Dermis blood vessel endothelial cell (primary cell): ENCODE data around the gene AOPEP. TPM values are rescaled to one million over a fixed set of nuclear protein-coding genes. Genes with fewer than 3 reads are reported as not detected.
A peak's percentile ranks its signal among the peaks of the same experiment; 100 is the strongest.

Source experiments
- DNase-seq: peaks from one replicate; pipeline ENCODE4 v3.0.0; 2010
- total RNA-seq: library from RNA; depleted of rRNA; stranded (reverse); fragments of >200 nt; gene quantifications from 2 replicates; pipeline ENCODE4 v1.2.3, GENCODE V29; 2014

Gene AOPEP
- total RNA-seq, 1 donor from 2014 or later = 77.1 TPM

- DNase-seq = no peak
Observed at GRCh38 chr9:94974154-94974879, 247.8 kb downstream of the AOPEP start.

- no peak for DNase-seq
Observed at GRCh38 chr9:94975480-94975879, 249.0 kb downstream of the AOPEP start.

GRCh38 chr9:94976077-94976476 lies 249.6 kb downstream of the AOPEP start:
- DNase-seq = no peak

GRCh38 chr9:94977416-94977815 lies 250.9 kb downstream of the AOPEP start:
- DNase-seq = no peak

- no peak for DNase-seq
Observed at GRCh38 chr9:94979904-94980507, 253.5 kb downstream of the AOPEP start.

- DNase-seq = no peak
Observed at GRCh38 chr9:94980947-94981722, 254.6 kb downstream of the AOPEP start.

GRCh38 chr9:94981723-94982090 lies 255.2 kb downstream of the AOPEP start:
- DNase-seq = no peak

GRCh38 chr9:94982211-94982610 lies 255.7 kb downstream of the AOPEP start:
- DNase-seq = no peak

- no peak for DNase-seq
Observed at GRCh38 chr9:94983552-94983951, 257.1 kb downstream of the AOPEP start.

GRCh38 chr9:94984891-94985476 lies 258.5 kb downstream of the AOPEP start:
- DNase-seq = no peak

- DNase-seq = no peak
Observed at GRCh38 chr9:94985649-94986048, 259.1 kb downstream of the AOPEP start.

- DNase-seq = no peak
Observed at GRCh38 chr9:94987731-94988130, 261.2 kb downstream of the AOPEP start.

GRCh38 chr9:94990897-94991561 lies 264.5 kb downstream of the AOPEP start:
- DNase-seq = no peak

GRCh38 chr9:94991961-94992907 lies 265.7 kb downstream of the AOPEP start:
- DNase-seq = no peak

- DNase-seq = no peak
Observed at GRCh38 chr9:94993160-94993820, 266.8 kb downstream of the AOPEP start.

- no peak for DNase-seq
Observed at GRCh38 chr9:94993821-94994165, 267.3 kb downstream of the AOPEP start.

GRCh38 chr9:94995048-94995693 lies 268.7 kb downstream of the AOPEP start:
- no peak for DNase-seq

GRCh38 chr9:94996641-94997040 lies 270.1 kb downstream of the AOPEP start:
- peak; percentile 88 for DNase-seq

- DNase-seq = no peak
Observed at GRCh38 chr9:94997727-94998126, 271.2 kb downstream of the AOPEP start.

GRCh38 chr9:94999832-95000231 lies 273.3 kb downstream of the AOPEP start:
- no peak for DNase-seq

- DNase-seq = peak; percentile 44
Observed at GRCh38 chr9:95000821-95001220, 274.3 kb downstream of the AOPEP start.
